ENCODE results near the gene LRP8.

Gene LRP8

GRCh38 chr1:53316766-53317581, 10.9 kb downstream of the LRP8 start:
- TF ChIP-seq REST (IDR thresholded peaks at IDR 0.05; ENCODE audit: insufficient read depth in 1 of 2, low read depth in 2 of 2, low read length in 2 of 2) (0 out of 4 replicates have a peak, but pooled peaks of 1 of the 2 experiments have one; percentile 22), TAF1 (IDR thresholded peaks at IDR 0.05; ENCODE audit: borderline replicate concordance, insufficient read depth, low read length) (no peak), FOXP2 (optimal IDR thresholded peaks at IDR 0.05; ENCODE audit: borderline replicate concordance, extremely low read depth, extremely low read length, insufficient read depth) (no peak), SIN3A (IDR thresholded peaks at IDR 0.05; ENCODE audit: borderline replicate concordance, insufficient read depth, low read length) (no peak)

- TF ChIP-seq POLR2AphosphoS5 (IDR thresholded peaks at IDR 0.05; ENCODE audit: low read depth, low read length), result no peak
- TF ChIP-seq TAF1 (IDR thresholded peaks at IDR 0.05; ENCODE audit: borderline replicate concordance, insufficient read depth, low read length), result no peak
- no peak for TF ChIP-seq REST (IDR thresholded peaks at IDR 0.05; ENCODE audit: insufficient read depth in 1 of 2, low read depth in 2 of 2, low read length in 2 of 2)
- no peak for TF ChIP-seq FOXP2 (optimal IDR thresholded peaks at IDR 0.05; ENCODE audit: borderline replicate concordance, extremely low read depth, extremely low read length, insufficient read depth)
- TF ChIP-seq SIN3A (IDR thresholded peaks at IDR 0.05; ENCODE audit: borderline replicate concordance, insufficient read depth, low read length), result no peak
Observed at GRCh38 chr1:53316424-53316765, 11.5 kb downstream of the LRP8 start.

GRCh38 chr1:53315456-53316423, 12.1 kb downstream of the LRP8 start:
- TF ChIP-seq REST (IDR thresholded peaks at IDR 0.05; ENCODE audit: insufficient read depth in 1 of 2, low read depth in 2 of 2, low read length in 2 of 2), result no peak
- TF ChIP-seq SIN3A (IDR thresholded peaks at IDR 0.05; ENCODE audit: borderline replicate concordance, insufficient read depth, low read length), result no peak

- no peak for TF ChIP-seq FOXP2 (optimal IDR thresholded peaks at IDR 0.05; ENCODE audit: borderline replicate concordance, extremely low read depth, extremely low read length, insufficient read depth)
- TF ChIP-seq SIN3A (IDR thresholded peaks at IDR 0.05; ENCODE audit: borderline replicate concordance, insufficient read depth, low read length), result no peak
- no peak for TF ChIP-seq TAF1 (IDR thresholded peaks at IDR 0.05; ENCODE audit: borderline replicate concordance, insufficient read depth, low read length)
Observed at GRCh38 chr1:53315046-53315445, 12.8 kb downstream of the LRP8 start.

- TF ChIP-seq FOXP2 (optimal IDR thresholded peaks at IDR 0.05; ENCODE audit: borderline replicate concordance, extremely low read depth, extremely low read length, insufficient read depth) (no peak), REST (IDR thresholded peaks at IDR 0.05; ENCODE audit: insufficient read depth in 1 of 2, low read depth in 2 of 2, low read length in 2 of 2) (no peak), POLR2AphosphoS5 (IDR thresholded peaks at IDR 0.05; ENCODE audit: low read depth, low read length) (no peak), TAF1 (IDR thresholded peaks at IDR 0.05; ENCODE audit: borderline replicate concordance, insufficient read depth, low read length) (no peak), SIN3A (IDR thresholded peaks at IDR 0.05; ENCODE audit: borderline replicate concordance, insufficient read depth, low read length) (no peak)
Observed at GRCh38 chr1:53314606-53315005, 13.3 kb downstream of the LRP8 start.
